Activated naive CD4-positive, alpha-beta T cell treated with anti-CD3 and anti-CD28 coated beads, Interleukin-2, amount 10 ng/mL, durations not matched to agents 7 days and 5 days (primary cell): ENCODE results near the gene TRPV6.

ENCODE experiments used
- CTCF ChIA-PET: fragments of 350-600 bp; sonication (Branson Sonifier 250); formaldehyde crosslinking; loops from one replicate; lab custom pipeline; 2021; ENCODE audit warnings: antibody characterized with exemption; lab: Charles Lee
- DNase-seq: peaks from one replicate; pipeline ENCODE4 v3.0.0-alpha.2; 2020
- H3K27ac Mint-ChIP-seq: one replicate; pipeline ENCODE4 v1.8.0; 2021; ENCODE audit warnings: mild to moderate bottlenecking, moderate library complexity, mixed read lengths
- H3K27me3 Mint-ChIP-seq: one replicate; pipeline ENCODE4 v1.8.0; 2021; ENCODE audit warnings: mild to moderate bottlenecking, mixed read lengths
- H3K36me3 Mint-ChIP-seq: one replicate; pipeline ENCODE4 v1.8.0; 2021; ENCODE audit warnings: mixed read lengths
- H3K4me1 Mint-ChIP-seq: one replicate; pipeline ENCODE4 v1.8.0; 2021; ENCODE audit warnings: mixed read lengths
- H3K4me3 Mint-ChIP-seq: one replicate; pipeline ENCODE4 v1.8.0; 2021; ENCODE audit warnings: mild to moderate bottlenecking, moderate library complexity, mixed read lengths
- H3K9me3 Mint-ChIP-seq: one replicate; pipeline ENCODE4 v1.8.0; 2021; ENCODE audit warnings: mixed read lengths

TRPV6 gene

GRCh38 chr7:142898377-142899170 lies 13.0 kb upstream of the TRPV6 start:
- DNase-seq = no peak
- H3K27me3 Mint-ChIP-seq = peaks cover 48% of the 10 kb centered on the region
- no peaks in the 10 kb centered on the region for H3K9me3 Mint-ChIP-seq
- CTCF ChIA-PET = interaction anchor here (1.5 kb wide), 1 partner anchor 16 kb away, joined by 5 read pairs; no protein-coding TSS in a partner anchor
- no peaks in the 10 kb centered on the region for H3K4me1 Mint-ChIP-seq
- H3K4me3 Mint-ChIP-seq = no peak overlapping the region
- H3K27ac Mint-ChIP-seq = no peak overlapping the region
- H3K36me3 Mint-ChIP-seq = no peaks in the 10 kb centered on the region

GRCh38 chr7:142897691-142898090 lies 12.1 kb upstream of the TRPV6 start:
- Mint-ChIP-seq H3K27ac (no peak overlapping the region), H3K36me3 (no peaks in the 10 kb centered on the region), H3K27me3 (peaks cover 48% of the 10 kb centered on the region), H3K4me3 (no peak overlapping the region), H3K9me3 (no peaks in the 10 kb centered on the region), H3K4me1 (no peaks in the 10 kb centered on the region)
- CTCF ChIA-PET = interaction anchor here (1.5 kb wide), 1 partner anchor 15 kb away, joined by 5 read pairs; no protein-coding TSS in a partner anchor
- no peak for DNase-seq

- Mint-ChIP-seq H3K4me1 (no peaks in the 10 kb centered on the region), H3K27me3 (peaks cover 53% of the 10 kb centered on the region), H3K27ac (no peak overlapping the region), H3K4me3 (no peak overlapping the region), H3K36me3 (no peaks in the 10 kb centered on the region), H3K9me3 (no peaks in the 10 kb centered on the region)
- CTCF ChIA-PET = no interaction called here
- no peak for DNase-seq
Measured at GRCh38 chr7:142896741-142897379, 11.3 kb upstream of the TRPV6 start.

GRCh38 chr7:142896151-142896550 lies 10.6 kb upstream of the TRPV6 start:
- Mint-ChIP-seq H3K27ac (no peak overlapping the region), H3K27me3 (peaks cover 50% of the 10 kb centered on the region), H3K4me1 (no peaks in the 10 kb centered on the region), H3K4me3 (no peak overlapping the region), H3K9me3 (no peaks in the 10 kb centered on the region), H3K36me3 (no peaks in the 10 kb centered on the region)
- DNase-seq = no peak
- CTCF ChIA-PET = interaction anchor here (2.2 kb wide), 1 partner anchor 15 kb away, joined by 6 read pairs; no protein-coding TSS in a partner anchor

- CTCF ChIA-PET = interaction anchor here (0.9 to 2.2 kb wide), 4 partner anchors 12 to 111 kb away, joined by 3 to 6 read pairs (median 4); no protein-coding TSS in a partner anchor
- Mint-ChIP-seq H3K36me3 (no peaks in the 10 kb centered on the region), H3K9me3 (peaks cover 5% of the 10 kb centered on the region), H3K27me3 (peaks cover 46% of the 10 kb centered on the region), H3K27ac (no peak overlapping the region), H3K4me1 (no peaks in the 10 kb centered on the region), H3K4me3 (no peak overlapping the region)
- no peak for DNase-seq
Measured at GRCh38 chr7:142894985-142895593, 9.5 kb upstream of the TRPV6 start.

GRCh38 chr7:142894112-142894984 lies 8.8 kb upstream of the TRPV6 start:
- no peak overlapping the region for H3K27ac Mint-ChIP-seq
- no peaks in the 10 kb centered on the region for H3K4me1 Mint-ChIP-seq
- H3K4me3 Mint-ChIP-seq = no peak overlapping the region
- DNase-seq = no peak
- peaks cover 5% of the 10 kb centered on the region for H3K9me3 Mint-ChIP-seq
- CTCF ChIA-PET = interaction anchor here (1.0 to 2.2 kb wide), 3 partner anchors 13 to 111 kb away, joined by 4 to 6 read pairs (median 4); no protein-coding TSS in a partner anchor
- peaks cover 40% of the 10 kb centered on the region for H3K27me3 Mint-ChIP-seq
- H3K36me3 Mint-ChIP-seq = no peaks in the 10 kb centered on the region

GRCh38 chr7:142892951-142893350 lies 7.4 kb upstream of the TRPV6 start:
- peaks cover 5% of the 10 kb centered on the region for H3K9me3 Mint-ChIP-seq
- H3K4me3 Mint-ChIP-seq = no peak overlapping the region
- no peak for DNase-seq
- H3K27me3 Mint-ChIP-seq = peaks cover 35% of the 10 kb centered on the region
- no peak overlapping the region for H3K27ac Mint-ChIP-seq
- no peaks in the 10 kb centered on the region for H3K36me3 Mint-ChIP-seq
- CTCF ChIA-PET = no interaction called here
- no peaks in the 10 kb centered on the region for H3K4me1 Mint-ChIP-seq

- Mint-ChIP-seq H3K4me3 (no peak overlapping the region), H3K4me1 (no peaks in the 10 kb centered on the region), H3K36me3 (no peaks in the 10 kb centered on the region), H3K9me3 (peaks cover 5% of the 10 kb centered on the region), H3K27ac (no peak overlapping the region), H3K27me3 (peaks cover 25% of the 10 kb centered on the region)
- CTCF ChIA-PET = no interaction called here
- DNase-seq = no peak
Measured at GRCh38 chr7:142891490-142892082, 6.0 kb upstream of the TRPV6 start.

GRCh38 chr7:142890874-142891485 lies 5.4 kb upstream of the TRPV6 start:
- Mint-ChIP-seq H3K27ac (no peak overlapping the region), H3K4me3 (no peak overlapping the region), H3K4me1 (no peaks in the 10 kb centered on the region), H3K9me3 (peaks cover 5% of the 10 kb centered on the region), H3K36me3 (no peaks in the 10 kb centered on the region), H3K27me3 (peaks cover 22% of the 10 kb centered on the region)
- CTCF ChIA-PET = no interaction called here
- no peak for DNase-seq

- Mint-ChIP-seq H3K9me3 (peaks cover 5% of the 10 kb centered on the region), H3K36me3 (no peaks in the 10 kb centered on the region), H3K27me3 (peaks cover 15% of the 10 kb centered on the region), H3K4me3 (no peak overlapping the region), H3K4me1 (no peaks in the 10 kb centered on the region), H3K27ac (no peak overlapping the region)
- DNase-seq = no peak
- CTCF ChIA-PET = no interaction called here
Measured at GRCh38 chr7:142889816-142890215, 4.3 kb upstream of the TRPV6 start.

GRCh38 chr7:142887282-142888015 lies 1.9 kb upstream of the TRPV6 start:
- CTCF ChIA-PET = interaction anchor here (0.6 kb wide), 1 partner anchor 533 kb away, joined by 5 read pairs; no protein-coding TSS in a partner anchor
- H3K36me3 Mint-ChIP-seq = no peaks in the 10 kb centered on the region
- no peak overlapping the region for H3K27ac Mint-ChIP-seq

GRCh38 chr7:142886866-142887265 lies 1.3 kb upstream of the TRPV6 start:
- CTCF ChIA-PET = interaction anchor here (0.6 to 0.9 kb wide), 2 partner anchors 35 to 534 kb away, joined by 3 to 5 read pairs; no protein-coding TSS in a partner anchor
- DNase-seq = no peak
- peaks cover 11% of the 10 kb centered on the region for H3K27me3 Mint-ChIP-seq
- no peaks in the 10 kb centered on the region for H3K4me1 Mint-ChIP-seq
- H3K4me3 Mint-ChIP-seq = no peak overlapping the region
- no peaks in the 10 kb centered on the region for H3K36me3 Mint-ChIP-seq
- H3K9me3 Mint-ChIP-seq = peaks cover 5% of the 10 kb centered on the region
- H3K27ac Mint-ChIP-seq = no peak overlapping the region

More at GRCh38 chr7:142887282-142888015, 1.9 kb upstream of the TRPV6 start:
- Mint-ChIP-seq H3K4me1 (no peaks in the 10 kb centered on the region), H3K9me3 (peaks cover 5% of the 10 kb centered on the region), H3K4me3 (no peak overlapping the region), H3K27me3 (peaks cover 13% of the 10 kb centered on the region)
- DNase-seq = no peak
